ENCODE results near the gene TGM2.

DNA sequence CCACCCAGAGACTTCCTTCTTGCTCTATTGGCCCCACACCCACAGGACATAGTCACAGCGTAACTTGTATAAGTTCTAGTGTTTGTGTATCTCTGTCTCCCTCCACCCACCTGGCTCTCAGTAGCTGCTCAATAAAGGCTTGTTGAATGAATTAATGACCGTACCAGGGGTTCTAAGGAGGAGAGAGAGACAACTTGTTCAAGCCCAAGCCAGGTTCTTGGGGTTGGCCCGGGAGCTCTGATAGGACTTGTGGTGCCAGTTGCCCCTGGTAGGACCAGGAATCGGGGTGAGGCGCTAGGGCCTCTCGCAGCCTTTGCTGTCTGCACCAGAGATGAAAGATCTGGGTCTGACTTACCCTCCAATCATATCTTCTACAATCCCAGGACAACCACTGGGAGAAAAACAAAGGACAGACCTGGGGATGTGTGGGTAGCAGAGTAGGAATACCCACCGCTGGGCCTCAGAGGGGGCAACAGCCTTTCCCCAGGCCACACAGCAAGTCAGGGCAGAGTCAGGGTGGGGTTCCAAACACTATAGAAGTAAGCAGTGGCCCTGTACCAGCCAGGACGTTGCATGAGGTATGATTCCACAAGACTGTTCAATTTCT lies 5.3 kb upstream of the TGM2 start:
- TF ChIP-seq, protein P1, sequence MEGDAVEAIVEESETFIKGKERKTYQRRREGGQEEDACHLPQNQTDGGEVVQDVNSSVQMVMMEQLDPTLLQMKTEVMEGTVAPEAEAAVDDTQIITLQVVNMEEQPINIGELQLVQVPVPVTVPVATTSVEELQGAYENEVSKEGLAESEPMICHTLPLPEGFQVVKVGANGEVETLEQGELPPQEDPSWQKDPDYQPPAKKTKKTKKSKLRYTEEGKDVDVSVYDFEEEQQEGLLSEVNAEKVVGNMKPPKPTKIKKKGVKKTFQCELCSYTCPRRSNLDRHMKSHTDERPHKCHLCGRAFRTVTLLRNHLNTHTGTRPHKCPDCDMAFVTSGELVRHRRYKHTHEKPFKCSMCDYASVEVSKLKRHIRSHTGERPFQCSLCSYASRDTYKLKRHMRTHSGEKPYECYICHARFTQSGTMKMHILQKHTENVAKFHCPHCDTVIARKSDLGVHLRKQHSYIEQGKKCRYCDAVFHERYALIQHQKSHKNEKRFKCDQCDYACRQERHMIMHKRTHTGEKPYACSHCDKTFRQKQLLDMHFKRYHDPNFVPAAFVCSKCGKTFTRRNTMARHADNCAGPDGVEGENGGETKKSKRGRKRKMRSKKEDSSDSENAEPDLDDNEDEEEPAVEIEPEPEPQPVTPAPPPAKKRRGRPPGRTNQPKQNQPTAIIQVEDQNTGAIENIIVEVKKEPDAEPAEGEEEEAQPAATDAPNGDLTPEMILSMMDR (IDR thresholded peaks at IDR 0.05) = no peak
- no peak for TF ChIP-seq POLR2A (IDR thresholded peaks at IDR 0.05)
